ENCODE measurements around the gene MYO10.
A peak's percentile ranks its signal among the peaks of the same experiment; 100 is the strongest.
"Not testable (repeated sequence)": the region's sequence is repeated elsewhere in the genome, so short reads cannot be mapped to it uniquely, and the experiment has no call there.

The MYO10 gene

DNA sequence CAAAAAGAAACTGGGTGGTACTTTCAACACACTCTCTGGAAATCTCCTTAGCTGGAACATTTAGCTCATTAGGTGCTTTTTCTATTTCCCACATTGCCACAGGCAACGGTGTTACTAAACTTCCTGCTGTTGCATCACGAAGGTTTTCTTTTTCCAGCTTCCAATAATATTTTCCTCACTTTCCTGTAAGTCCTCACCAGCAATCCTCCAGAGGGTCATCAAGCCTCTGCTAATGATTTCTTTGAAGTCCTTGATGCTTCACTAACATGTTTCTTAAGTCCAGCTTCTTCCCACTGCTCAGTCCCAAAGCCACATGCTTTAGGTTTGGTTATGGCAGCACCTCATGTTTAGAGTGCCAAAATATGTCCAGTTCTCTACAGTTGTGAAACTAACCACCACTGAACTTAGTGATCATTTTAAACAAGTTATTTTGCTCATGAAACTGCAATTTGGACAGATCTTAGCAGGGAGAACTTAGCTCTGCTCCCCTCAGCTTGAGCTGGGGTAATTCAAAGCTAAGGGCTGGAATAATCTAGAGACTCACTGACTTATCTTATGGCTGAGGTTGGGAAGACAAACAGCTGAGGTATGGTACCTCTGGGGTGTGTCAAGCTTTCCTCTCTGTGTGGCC is 279.4 kb downstream of the MYO10 start:
- DNase-seq = no peak

DNA sequence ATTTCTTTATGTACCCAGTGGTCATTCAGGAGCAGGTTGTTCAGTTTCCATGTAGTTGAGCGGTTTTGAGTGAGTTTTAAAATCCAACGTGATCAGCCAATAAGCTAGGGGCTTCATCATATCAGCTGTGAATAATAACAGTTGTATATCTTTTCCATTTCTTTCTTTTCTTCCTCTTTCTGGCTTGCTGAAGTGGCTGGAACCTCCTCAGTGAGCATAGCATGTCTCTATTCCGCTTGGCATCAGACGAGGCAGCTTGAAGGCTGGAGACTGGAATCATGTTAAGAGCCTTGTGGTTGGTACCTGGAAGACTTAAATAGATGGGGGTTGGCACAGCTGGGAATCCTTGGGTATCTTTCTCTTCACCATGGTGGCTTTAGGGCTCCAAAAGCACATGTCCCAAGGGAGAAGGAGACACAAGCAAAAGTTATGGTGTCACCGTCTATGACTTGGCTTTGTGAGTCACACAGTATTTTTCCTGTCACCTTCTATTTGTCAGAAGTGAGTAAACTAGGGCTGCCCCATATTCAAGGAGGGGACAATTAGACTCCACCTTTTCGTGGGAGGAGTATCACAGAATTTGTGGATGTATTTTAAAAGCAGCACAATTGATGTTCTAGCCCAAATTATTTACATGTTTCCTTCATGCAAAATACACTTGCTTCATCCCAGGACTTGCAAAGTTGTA is 281.3 kb downstream of the MYO10 start:
- DNase-seq = no peak

- DNase-seq = not testable (repeated sequence)
Measured at GRCh38 chr5:16648739-16649138, 287.3 kb downstream of the MYO10 start.

GRCh38 chr5:16644301-16644889 is 291.7 kb downstream of the MYO10 start:
- DNase-seq = no peak

- DNase-seq = no peak
Measured at GRCh38 chr5:16642867-16643266, 293.2 kb downstream of the MYO10 start.

- no peak for DNase-seq
Measured at GRCh38 chr5:16639206-16639605, 296.9 kb downstream of the MYO10 start.

GRCh38 chr5:16628376-16628775 is 307.7 kb downstream of the MYO10 start:
- DNase-seq = no peak

GRCh38 chr5:16626696-16627264 is 309.3 kb downstream of the MYO10 start:
- DNase-seq = no peak

- no peak for DNase-seq
Measured at GRCh38 chr5:16625096-16625495, 311.0 kb downstream of the MYO10 start.

- no peak for DNase-seq
Measured at GRCh38 chr5:16619136-16619535, 317.0 kb downstream of the MYO10 start.

DNA sequence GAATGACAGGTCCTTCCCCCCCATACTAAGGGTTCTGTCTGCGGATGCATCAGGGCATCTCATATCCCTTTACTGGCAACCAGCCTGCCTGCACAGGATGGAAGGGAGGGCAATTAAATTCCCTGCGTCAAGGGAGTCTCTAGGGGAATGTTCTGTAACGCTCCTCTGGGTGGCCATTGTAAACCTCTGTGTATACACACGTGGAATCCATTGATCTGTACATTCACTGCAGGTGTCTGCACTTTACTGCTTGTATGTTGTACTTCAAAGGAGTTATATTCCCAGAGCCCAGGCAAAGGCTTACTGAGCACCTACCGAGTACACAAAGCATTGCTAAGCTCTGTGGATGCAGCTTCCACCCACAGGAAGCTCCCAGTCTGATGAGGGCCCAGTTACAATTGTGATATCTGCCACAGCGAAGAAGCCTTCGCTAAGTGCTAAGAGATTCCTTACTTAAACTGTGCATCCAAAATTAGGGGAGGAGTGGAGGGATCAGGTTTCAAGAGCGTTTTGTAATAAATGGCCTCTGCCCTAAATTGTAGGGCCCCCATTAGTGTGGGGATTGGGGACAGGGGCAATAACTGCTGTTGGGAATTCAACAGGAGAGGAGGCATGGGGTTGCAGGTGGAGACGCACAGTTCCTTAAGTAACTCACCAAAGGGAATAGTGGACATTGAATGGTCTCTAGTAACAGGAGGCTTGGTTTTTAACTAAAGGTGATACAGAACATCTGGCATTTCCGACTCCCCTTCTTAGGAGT is 317.8 kb downstream of the MYO10 start:
- no peak for DNase-seq

- no peak for DNase-seq
Measured at GRCh38 chr5:16617274-16617968, 318.7 kb downstream of the MYO10 start.

GRCh38 chr5:16616536-16617273 is 319.4 kb downstream of the MYO10 start, which contains the start of gene RETREG1:
TSS of gene RETREG1 (minus strand) at chr5:16616997. CDS start at chr5:16616971, 26 bp downstream.
- peak; percentile 76 for DNase-seq

DNA sequence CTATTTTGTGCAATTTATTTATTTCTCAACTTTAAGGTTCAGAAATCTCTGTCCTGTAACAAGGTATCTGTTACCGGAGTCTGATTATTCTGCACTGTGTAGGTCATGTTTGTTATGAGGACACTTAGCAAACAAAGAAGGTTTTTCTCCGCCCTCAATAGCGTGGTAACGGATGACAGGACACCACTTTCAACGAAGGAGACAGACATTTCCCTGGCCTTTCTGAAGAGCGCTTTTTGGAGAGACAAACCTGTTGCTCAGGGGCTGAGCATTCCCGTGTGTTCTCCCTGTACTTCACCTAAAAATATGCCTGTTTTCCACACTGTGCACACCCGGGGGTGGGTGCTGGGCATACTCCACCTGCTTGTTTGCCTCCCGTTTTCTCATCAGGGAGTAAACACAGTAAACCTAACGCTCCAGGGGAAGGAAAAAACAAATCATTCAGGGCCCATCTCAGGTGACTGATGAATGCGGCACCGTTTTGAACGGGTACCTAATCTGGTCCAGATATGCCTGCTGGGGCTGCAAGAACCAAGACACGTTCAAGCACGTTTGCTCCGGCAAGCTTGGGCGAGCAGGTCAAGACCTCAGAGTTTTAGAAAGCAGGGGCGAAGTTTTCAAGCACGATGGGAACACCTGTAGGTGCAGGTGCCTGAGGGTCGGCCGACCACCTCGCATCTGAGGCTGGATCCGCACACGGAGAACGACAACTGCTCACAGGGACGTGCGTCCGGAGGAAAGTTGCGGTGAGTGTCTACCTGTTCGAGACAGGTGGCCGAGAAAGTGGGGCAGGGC is 320.1 kb downstream of the MYO10 start:
- no peak for DNase-seq

DNA sequence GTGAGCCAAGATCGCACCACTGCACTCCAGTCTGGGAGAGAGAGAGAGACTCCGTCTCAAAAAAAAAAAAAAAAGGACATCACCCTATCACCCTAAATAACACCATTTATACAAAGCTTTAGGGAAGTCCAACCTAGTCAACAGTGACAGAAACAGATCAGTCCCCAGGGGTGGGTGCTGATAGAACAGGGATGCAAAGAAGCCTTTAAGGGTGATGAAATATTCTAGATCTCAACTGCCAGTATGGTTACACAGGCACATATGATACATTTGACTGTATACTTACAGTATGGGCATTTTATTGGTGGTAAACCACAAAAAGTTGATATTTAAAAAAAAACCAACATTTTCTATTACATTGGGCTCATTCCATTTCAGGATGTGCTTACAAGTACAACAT is 324.1 kb downstream of the MYO10 start:
- no peak for DNase-seq
